ENCODE measurements around the gene UPK2.
"Not testable (repeated sequence)": the region's sequence is repeated elsewhere in the genome, so short reads cannot be mapped to it uniquely, and the experiment has no call there.

UPK2 gene

DNA sequence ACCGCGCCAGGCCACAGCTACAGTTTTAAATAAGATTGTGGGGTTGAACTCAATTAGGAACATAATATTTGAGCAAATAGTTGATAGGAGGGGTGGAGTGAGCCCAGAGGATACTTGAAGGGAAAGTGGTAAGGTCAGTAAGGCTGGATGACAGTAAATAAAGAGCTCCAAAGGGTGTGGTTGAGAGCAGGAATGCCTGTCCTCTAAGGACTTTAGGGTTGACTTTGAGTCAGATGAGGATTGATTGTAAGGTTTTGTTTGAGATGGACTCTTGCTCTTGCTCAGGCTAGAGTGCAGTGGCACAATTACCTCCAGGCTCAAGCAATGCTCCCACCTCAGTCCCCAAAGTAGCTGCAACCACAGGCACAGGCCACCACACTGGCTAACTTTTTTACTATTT is 17.9 kb downstream of the UPK2 start:
- no peak overlapping the region for H3K4me3 ChIP-seq (ENCODE audit: control insufficient read depth, low read depth, low read length)
- no peak for DNase-seq (ENCODE audit: low read depth)
- TF ChIP-seq, protein P1, sequence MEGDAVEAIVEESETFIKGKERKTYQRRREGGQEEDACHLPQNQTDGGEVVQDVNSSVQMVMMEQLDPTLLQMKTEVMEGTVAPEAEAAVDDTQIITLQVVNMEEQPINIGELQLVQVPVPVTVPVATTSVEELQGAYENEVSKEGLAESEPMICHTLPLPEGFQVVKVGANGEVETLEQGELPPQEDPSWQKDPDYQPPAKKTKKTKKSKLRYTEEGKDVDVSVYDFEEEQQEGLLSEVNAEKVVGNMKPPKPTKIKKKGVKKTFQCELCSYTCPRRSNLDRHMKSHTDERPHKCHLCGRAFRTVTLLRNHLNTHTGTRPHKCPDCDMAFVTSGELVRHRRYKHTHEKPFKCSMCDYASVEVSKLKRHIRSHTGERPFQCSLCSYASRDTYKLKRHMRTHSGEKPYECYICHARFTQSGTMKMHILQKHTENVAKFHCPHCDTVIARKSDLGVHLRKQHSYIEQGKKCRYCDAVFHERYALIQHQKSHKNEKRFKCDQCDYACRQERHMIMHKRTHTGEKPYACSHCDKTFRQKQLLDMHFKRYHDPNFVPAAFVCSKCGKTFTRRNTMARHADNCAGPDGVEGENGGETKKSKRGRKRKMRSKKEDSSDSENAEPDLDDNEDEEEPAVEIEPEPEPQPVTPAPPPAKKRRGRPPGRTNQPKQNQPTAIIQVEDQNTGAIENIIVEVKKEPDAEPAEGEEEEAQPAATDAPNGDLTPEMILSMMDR (conservative IDR thresholded peaks at IDR 0.05; ENCODE audit: control insufficient read depth, insufficient read depth, low read depth, low read length): no peak

DNA sequence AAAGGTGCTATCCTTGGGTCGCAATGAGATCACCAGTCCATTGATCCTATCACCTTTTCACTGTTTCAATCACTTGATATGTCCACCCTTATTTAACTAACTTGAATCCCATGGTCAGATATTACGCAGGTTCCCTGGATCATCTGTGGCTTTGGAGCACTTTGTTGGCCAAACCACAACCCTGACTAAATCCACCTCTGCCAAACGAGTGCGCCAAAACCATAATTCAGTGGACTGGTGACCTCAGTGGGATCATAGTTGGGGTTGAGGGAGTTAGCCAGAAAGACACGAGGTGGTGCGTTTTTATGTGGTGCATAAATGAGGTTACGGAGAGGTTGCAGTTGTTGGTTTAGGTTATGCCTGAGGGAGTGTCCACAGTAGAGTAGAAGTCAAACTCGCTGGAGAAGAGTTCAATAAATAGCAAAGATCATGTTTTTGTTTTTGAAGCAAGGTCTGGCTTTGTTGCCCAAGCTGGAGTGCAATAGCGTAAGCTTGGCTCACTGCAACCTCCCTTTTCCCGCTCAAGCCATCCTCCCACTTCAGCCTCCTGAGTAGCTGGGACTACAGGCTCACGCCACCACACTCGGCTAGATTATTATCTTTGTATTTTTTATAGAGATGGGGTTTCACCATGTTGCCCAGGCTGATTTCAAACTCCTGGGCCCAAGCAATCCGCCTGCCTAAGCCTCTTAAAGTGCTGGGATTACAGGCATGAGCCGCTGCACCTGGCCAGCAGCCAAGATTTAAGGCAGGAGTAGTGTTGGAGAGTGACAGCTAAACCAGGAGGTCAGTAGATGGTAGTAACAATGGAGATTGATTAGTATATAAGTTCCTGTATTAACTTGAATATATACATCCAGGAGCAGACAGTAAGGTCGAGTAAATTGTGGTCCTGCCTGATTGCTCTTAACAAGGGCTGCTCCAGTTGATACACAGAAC is 19.9 kb downstream of the UPK2 start:
- TF ChIP-seq, protein P1 (conservative IDR thresholded peaks at IDR 0.05; ENCODE audit: control insufficient read depth, insufficient read depth, low read depth, low read length): no peak
- no peak overlapping the region for H3K4me3 ChIP-seq (ENCODE audit: control insufficient read depth, low read depth, low read length)
- peak; percentile 86 for DNase-seq (ENCODE audit: low read depth)

- no peak for DNase-seq (ENCODE audit: low read depth)
- TF ChIP-seq, protein P1 (conservative IDR thresholded peaks at IDR 0.05; ENCODE audit: control insufficient read depth, insufficient read depth, low read depth, low read length): no peak
- H3K4me3 ChIP-seq (ENCODE audit: control insufficient read depth, low read depth, low read length): no peak overlapping the region
Measured at GRCh38 chr11:118979434-118979833, 23.3 kb downstream of the UPK2 start.

DNA sequence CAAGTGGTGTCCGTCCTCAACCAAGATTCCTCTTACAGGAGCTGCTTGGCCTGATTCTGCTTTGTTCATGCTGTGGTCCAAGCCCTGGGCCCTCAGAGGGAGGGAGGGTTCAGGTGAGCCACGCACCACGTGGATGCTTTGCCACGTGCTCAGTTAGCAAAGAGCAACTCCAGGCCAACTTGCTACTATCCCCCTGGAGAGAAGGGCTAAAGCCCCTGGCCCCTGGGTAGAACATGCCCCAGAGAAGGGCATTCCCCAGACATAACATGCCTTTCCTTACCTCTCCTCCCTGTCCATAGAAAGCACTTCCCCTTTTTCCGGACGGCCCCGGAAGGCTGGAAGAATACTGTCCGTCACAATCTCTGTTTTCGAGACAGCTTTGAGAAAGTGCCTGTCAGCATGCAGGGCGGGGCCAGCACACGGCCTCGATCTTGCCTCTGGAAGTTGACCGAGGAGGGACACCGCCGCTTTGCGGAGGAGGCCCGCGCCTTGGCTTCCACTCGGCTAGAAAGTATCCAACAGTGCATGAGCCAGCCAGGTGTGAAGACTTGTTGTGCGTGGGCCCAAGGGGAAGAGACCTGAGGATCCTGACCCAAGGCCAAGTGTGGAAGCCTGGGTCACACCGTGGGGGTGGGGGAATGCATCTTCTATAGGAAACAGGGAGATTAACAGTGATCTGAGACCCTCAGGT is 24.2 kb downstream of the UPK2 start:
- no peak for DNase-seq (ENCODE audit: low read depth)
- H3K4me3 ChIP-seq (ENCODE audit: control insufficient read depth, low read depth, low read length): no peak overlapping the region
- TF ChIP-seq, protein P1 (conservative IDR thresholded peaks at IDR 0.05; ENCODE audit: control insufficient read depth, insufficient read depth, low read depth, low read length): no peak

- H3K4me3 ChIP-seq (ENCODE audit: control insufficient read depth, low read depth, low read length); DNase-seq (ENCODE audit: low read depth): not testable (repeated sequence)
Measured at GRCh38 chr11:118984337-118984736, 28.2 kb downstream of the UPK2 start.

GRCh38 chr11:118984825-118985224 is 28.7 kb downstream of the UPK2 start:
- TF ChIP-seq, protein P1 (conservative IDR thresholded peaks at IDR 0.05; ENCODE audit: control insufficient read depth, insufficient read depth, low read depth, low read length): no peak
- no peak for DNase-seq (ENCODE audit: low read depth)
- H3K4me3 ChIP-seq (ENCODE audit: control insufficient read depth, low read depth, low read length): no peak overlapping the region

DNA sequence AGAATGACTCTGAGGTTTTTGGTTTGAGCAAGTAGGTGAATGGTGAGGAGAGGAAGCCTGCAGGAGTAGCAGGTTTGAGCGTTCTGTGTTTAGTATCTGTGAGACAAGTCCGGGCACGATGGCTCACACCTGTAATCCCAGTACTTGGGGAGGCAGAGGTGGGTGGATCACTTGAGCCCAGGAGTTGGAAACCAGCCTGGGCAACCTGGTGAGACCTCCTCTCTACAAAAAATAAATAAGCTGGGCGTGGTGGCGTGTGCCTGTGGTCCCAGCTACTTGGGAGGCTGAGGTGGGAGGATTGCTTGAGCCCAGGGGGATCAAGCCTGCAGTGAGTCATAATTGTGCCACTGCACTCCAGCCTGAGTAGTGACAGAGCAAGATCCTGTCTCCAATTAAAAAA is 32.2 kb downstream of the UPK2 start:
- no peak for DNase-seq (ENCODE audit: low read depth)
- no peak overlapping the region for H3K4me3 ChIP-seq (ENCODE audit: control insufficient read depth, low read depth, low read length)
- TF ChIP-seq, protein P1 (conservative IDR thresholded peaks at IDR 0.05; ENCODE audit: control insufficient read depth, insufficient read depth, low read depth, low read length): no peak

DNA sequence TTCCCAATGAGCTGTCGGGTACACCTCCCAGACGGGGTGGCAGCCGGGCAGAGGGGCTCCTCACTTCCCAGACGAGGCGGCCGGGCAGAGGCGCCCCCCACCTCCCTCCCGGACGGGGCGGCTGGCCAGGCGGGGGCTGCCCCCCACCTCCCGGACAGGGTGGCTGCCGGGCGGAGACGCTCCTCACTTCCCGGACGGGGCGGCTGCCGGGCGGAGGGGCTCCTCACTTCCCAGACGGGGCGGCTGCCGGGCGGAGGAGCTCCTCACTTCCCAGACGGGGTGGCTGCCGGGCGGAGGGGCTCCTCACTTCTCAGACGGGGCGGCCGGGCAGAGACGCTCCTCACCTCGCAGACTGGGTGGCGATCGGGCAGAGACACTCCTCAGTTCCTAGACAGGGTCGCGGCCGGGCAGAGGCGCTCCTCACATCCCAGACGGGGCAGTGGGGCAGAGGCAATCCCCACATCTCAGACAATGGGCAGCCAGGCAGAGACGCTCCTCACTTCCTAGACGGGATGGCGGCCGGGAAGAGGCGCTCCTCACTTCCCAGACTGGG is 35.5 kb downstream of the UPK2 start:
- H3K4me3 ChIP-seq (ENCODE audit: control insufficient read depth, low read depth, low read length); DNase-seq (ENCODE audit: low read depth): not testable (repeated sequence)

Measured in fibroblast of mammary gland (primary cell).